Right lobe of liver (tissue), 4 donors: ENCODE data around the gene SOD3.

ENCODE experiments used
- POLR2A ChIP-seq: fragments of 450-650 bp; IDR thresholded peaks from one replicate; pipeline ENCODE4 v1.6.1; 2017; ENCODE audit warnings: antibody characterized with exemption, mild to moderate bottlenecking
- TF ChIP-seq, protein P1 (sequence below), 4 donors: fragments of 200-600 bp in 3 of 4; fragments of 450-650 bp in 1 of 4; IDR thresholded peaks; one replicate each; pipeline versions ENCODE4 v1.5.1 to v1.8.0; 2016 to 2022; ENCODE audit warnings: antibody characterized with exemption in 4 of 4, mild to moderate bottlenecking in 2 of 4
- donor health status: DM: no; HTN: no; CAD: no.
- donor health status: DM: no; HTN: no; CAD: no.
- donor health status: DM: no; HTN: yes; CAD: no.

DNA sequence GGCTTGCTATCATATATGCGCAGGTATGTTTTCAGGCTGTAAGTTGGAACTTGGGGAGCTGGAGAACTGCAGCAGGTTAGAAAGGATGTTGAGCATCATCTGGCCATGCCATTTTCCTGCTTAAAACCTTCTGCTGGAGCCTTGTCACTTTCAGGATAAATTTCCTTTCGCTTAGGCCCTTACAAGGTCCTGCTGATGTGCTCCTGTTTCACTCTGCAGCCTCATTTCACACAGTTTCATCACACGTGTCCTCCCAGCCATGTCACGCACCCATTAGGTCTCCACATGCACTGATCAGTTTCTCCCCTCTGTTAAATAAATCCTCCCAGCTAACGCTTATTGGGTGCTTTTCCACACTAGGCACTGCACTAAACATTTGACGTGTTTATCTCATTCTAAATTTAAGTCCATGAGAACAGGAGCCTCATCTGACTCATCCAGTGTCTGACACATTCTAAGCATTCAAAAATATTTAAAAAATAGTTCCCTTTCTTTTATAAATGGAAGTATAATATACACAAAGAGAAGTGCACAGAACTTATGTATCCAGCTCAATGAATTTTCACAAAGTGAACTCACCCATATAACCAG is 14.5 kb downstream of the SOD3 start:
- TF ChIP-seq, protein P1, sequence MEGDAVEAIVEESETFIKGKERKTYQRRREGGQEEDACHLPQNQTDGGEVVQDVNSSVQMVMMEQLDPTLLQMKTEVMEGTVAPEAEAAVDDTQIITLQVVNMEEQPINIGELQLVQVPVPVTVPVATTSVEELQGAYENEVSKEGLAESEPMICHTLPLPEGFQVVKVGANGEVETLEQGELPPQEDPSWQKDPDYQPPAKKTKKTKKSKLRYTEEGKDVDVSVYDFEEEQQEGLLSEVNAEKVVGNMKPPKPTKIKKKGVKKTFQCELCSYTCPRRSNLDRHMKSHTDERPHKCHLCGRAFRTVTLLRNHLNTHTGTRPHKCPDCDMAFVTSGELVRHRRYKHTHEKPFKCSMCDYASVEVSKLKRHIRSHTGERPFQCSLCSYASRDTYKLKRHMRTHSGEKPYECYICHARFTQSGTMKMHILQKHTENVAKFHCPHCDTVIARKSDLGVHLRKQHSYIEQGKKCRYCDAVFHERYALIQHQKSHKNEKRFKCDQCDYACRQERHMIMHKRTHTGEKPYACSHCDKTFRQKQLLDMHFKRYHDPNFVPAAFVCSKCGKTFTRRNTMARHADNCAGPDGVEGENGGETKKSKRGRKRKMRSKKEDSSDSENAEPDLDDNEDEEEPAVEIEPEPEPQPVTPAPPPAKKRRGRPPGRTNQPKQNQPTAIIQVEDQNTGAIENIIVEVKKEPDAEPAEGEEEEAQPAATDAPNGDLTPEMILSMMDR (IDR thresholded peaks at IDR 0.05), result no peak
- no peak for TF ChIP-seq POLR2A
